Measurements from ENCODE around the gene CAMK1D. TPM values are rescaled to one million over a fixed set of nuclear protein-coding genes. Genes with fewer than 3 reads are reported as not detected.

CAMK1D gene
- total RNA-seq, 1 experiment from 2014 or later = 10.2 TPM

- no peak for TF ChIP-seq TEAD1 (CRISPR knock-in tag; IDR thresholded peaks at IDR 0.05)
- TF ChIP-seq KAT7 (CRISPR knock-in tag; IDR thresholded peaks at IDR 0.05; ENCODE audit: borderline replicate concordance) = no peak
- no peak for TF ChIP-seq RORB (CRISPR knock-in tag; IDR thresholded peaks at IDR 0.05)
- TF ChIP-seq MXD4 (CRISPR knock-in tag; IDR thresholded peaks at IDR 0.05; ENCODE audit: borderline replicate concordance) = no peak
- TF ChIP-seq ZNF317 (CRISPR knock-in tag; IDR thresholded peaks at IDR 0.05; ENCODE audit: borderline replicate concordance, low read depth) = no peak
- no peak for TF ChIP-seq ATF2 (CRISPR knock-in tag; IDR thresholded peaks at IDR 0.05; ENCODE audit: borderline replicate concordance, low read depth)
These were observed 228.3 kb downstream of the CAMK1D start (continued) for GRCh38 chr10:12577610-12578009.

GRCh38 chr10:12579954-12580858 lies 230.9 kb downstream of the CAMK1D start:
- Mint-ChIP-seq H3K27me3 (ENCODE audit: low read depth) (no peaks in the 10 kb centered on the region; the same call in 1 of the 2 replicates), H3K27ac (no peak overlapping the region), H3K4me1 (no peaks in the 10 kb centered on the region), H3K4me3 (no peak overlapping the region), H3K9me3 (peaks cover 32% of the 10 kb centered on the region), H3K36me3 (peaks cover 21% of the 10 kb centered on the region)
- no peak for ATAC-seq
- DNase-seq (ENCODE audit: low spot score) = no peak
- TF ChIP-seq ZNF121 (CRISPR knock-in tag; IDR thresholded peaks at IDR 0.05) = no peak
- TF ChIP-seq CREB1 (CRISPR knock-in tag; IDR thresholded peaks at IDR 0.05) = no peak
- TF ChIP-seq SMAD4 (CRISPR knock-in tag; IDR thresholded peaks at IDR 0.05) = no peak
- TF ChIP-seq ZNF532 (CRISPR knock-in tag; IDR thresholded peaks at IDR 0.05; ENCODE audit: borderline replicate concordance) = no peak
- no peak for TF ChIP-seq PREB (CRISPR knock-in tag; IDR thresholded peaks at IDR 0.05; ENCODE audit: borderline replicate concordance)
- no peak for TF ChIP-seq SMAD3 (CRISPR knock-in tag; IDR thresholded peaks at IDR 0.05; ENCODE audit: borderline replicate concordance)
- TF ChIP-seq CTCF (IDR thresholded peaks at IDR 0.05) = no peak
- no peak for TF ChIP-seq FOXK1 (CRISPR knock-in tag; IDR thresholded peaks at IDR 0.05)
- TF ChIP-seq ATF6 (CRISPR knock-in tag; IDR thresholded peaks at IDR 0.05) = no peak
- no peak for TF ChIP-seq CBFB (CRISPR knock-in tag; IDR thresholded peaks at IDR 0.05; ENCODE audit: low read depth)
- no peak for TF ChIP-seq ATF1 (CRISPR knock-in tag; IDR thresholded peaks at IDR 0.05)
- TF ChIP-seq, protein P1, sequence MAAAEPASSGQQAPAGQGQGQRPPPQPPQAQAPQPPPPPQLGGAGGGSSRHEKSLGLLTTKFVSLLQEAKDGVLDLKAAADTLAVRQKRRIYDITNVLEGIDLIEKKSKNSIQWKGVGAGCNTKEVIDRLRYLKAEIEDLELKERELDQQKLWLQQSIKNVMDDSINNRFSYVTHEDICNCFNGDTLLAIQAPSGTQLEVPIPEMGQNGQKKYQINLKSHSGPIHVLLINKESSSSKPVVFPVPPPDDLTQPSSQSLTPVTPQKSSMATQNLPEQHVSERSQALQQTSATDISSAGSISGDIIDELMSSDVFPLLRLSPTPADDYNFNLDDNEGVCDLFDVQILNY (CRISPR knock-in tag; IDR thresholded peaks at IDR 0.05) = no peak
- TF ChIP-seq USF2 (CRISPR knock-in tag; IDR thresholded peaks at IDR 0.05) = no peak
- TF ChIP-seq ZNF219 (CRISPR knock-in tag; IDR thresholded peaks at IDR 0.05; ENCODE audit: borderline replicate concordance) = no peak
- TF ChIP-seq, protein P2, sequence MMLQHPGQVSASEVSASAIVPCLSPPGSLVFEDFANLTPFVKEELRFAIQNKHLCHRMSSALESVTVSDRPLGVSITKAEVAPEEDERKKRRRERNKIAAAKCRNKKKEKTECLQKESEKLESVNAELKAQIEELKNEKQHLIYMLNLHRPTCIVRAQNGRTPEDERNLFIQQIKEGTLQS (CRISPR knock-in tag; conservative IDR thresholded peaks at IDR 0.05) = no peak
- ChIA-PET CTCF (no interaction called here), POLR2A (no interaction called here)

Measured in WTC11 (cell line).